RKO (cell line): Measurements from ENCODE around the gene USP37.

ENCODE experiments used
- DNase-seq: peaks from one replicate; pipeline ENCODE4 v3.0.0-alpha.2; 2016; ENCODE audit warnings: low spot score

USP37 gene

DNA sequence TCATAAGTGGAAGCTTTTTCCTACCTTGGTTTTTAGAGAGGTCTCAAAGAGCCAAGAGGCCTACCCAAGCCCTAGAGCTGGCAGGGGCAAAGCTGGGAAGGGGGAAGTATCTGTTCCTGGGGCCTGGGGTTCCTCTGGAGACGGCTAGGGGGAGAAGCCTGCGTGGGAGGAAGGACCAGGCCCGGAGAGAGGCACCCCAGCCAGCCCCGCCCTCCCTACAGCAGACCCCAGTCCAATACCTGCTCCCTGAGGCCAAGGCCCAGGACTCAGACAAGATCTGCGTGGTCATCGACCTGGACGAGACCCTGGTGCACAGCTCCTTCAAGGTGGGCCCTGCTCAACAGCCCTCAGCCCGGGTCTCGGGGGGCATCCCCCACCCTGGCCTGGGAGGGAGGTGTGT, 166.3 kb downstream of the USP37 start:
- DNase-seq = no peak

- DNase-seq = no peak
Measured at GRCh38 chr2:218400930-218401881, 166.9 kb downstream of the USP37 start.
